K562 (cell line): ENCODE results near the gene DPYSL3. TPM values are rescaled to one million over a fixed set of nuclear protein-coding genes. Genes with fewer than 3 reads are reported as not detected.

Experiments used
- RBM22 ChIP-seq: fragments of 200-400 bp; formaldehyde crosslinking; IDR thresholded peaks from 2 replicates; pipeline ENCODE4 v1.6.1; 2018; ENCODE audit warnings: low read length, low read depth; ENCODE audit not compliant: poor library complexity, severe bottlenecking
- TEAD2 ChIP-seq: fragments of 450-650 bp; IDR thresholded peaks from 2 replicates; pipeline ENCODE4 v1.6.1; 2016; ENCODE audit warnings: missing genetic modification characterization, control low read depth, missing compliant biosample characterization
- ZNF75A ChIP-seq: fragments of 450-650 bp; formaldehyde crosslinking; IDR thresholded peaks from 2 replicates; pipeline ENCODE4 v1.4.0; 2020; ENCODE audit warnings: mild to moderate bottlenecking
- polyA plus RNA-seq, 8 experiments: library from polyadenylated mRNA; depleted of rRNA in 4 of 8; stranded (reverse) in 5 of 8; unstranded in 3 of 8; fragments of >200 nt; fragmentation: Nextera tagmentation in 2 of 8; fragmentation: Illumina TruSeq in 1 of 8; extraction: Ambion mirVana in 2 of 8; extraction: Trizol in 1 of 8; gene quantifications; 2 replicates each; pipeline versions ENCODE4 v1.2.1 to v1.2.3, GENCODE V29; 2011 to 2014; ENCODE audit warnings: inconsistent platforms in 1 of 8, missing spikeins in 1 of 8
- total RNA-seq, 7 experiments: library from RNA; depleted of rRNA in 6 of 7; stranded (reverse); fragments of >200 nt in 6 of 7; fragmentation: Illumina TruSeq in 2 of 7; extraction: Trizol in 2 of 7; gene quantifications; 2 replicates each; pipeline versions ENCODE4 v1.2.1 to v1.2.3, GENCODE V29; 2011 to 2021; ENCODE audit warnings: low replicate concordance in 1 of 7
- TF ChIP-seq, protein P1 (sequence below): fragments of 450-650 bp; IDR thresholded peaks from 2 replicates; pipeline ENCODE4 v1.6.1; 2016; ENCODE audit warnings: mild to moderate bottlenecking, moderate library complexity

DPYSL3 gene
- total and polyA plus RNA-seq, 9 of the 15 experiments (the other 6 are each of a cell fraction or from before 2014, with no cell fraction given), result 0.07 to 0.55 TPM; not detected in 7

DNA sequence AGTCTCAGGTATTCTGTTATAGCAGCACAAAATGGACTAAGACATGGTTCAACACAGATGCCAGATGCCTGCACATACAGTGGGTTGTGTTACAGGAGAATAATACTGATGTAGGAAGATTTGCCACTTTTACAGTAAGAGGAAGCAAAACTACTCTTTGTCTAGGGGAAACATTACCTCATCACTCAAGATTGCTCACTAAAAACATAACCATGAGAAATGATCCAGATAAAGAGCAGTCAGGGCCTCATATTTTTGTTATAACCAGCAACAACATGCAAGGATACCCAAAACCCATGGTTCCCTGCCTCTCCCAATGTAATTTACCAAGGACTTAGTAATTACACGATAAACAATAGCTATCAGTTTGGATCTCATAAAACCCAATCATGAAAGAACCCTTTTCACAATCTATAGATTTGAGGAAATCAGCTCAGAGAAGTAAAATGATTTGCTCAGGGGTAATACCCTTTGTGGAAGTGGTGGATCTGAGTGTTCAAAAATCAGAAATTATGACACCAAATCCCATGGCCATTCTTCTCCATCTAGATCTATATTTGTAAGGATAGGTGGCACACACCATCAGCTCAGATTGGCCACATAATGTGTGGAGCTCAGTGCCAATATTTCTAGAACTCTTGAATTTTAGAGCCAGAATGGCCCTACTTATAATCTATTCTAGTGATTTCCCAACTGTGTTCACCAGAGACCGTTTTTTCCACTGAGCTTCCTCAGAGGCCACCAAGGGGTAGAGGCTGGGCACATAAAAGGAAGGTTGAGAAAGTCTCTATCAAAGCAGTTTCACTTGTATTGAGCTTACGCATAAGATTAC, 27.8 kb downstream of the DPYSL3 start (continued):
- TF ChIP-seq, protein P1, sequence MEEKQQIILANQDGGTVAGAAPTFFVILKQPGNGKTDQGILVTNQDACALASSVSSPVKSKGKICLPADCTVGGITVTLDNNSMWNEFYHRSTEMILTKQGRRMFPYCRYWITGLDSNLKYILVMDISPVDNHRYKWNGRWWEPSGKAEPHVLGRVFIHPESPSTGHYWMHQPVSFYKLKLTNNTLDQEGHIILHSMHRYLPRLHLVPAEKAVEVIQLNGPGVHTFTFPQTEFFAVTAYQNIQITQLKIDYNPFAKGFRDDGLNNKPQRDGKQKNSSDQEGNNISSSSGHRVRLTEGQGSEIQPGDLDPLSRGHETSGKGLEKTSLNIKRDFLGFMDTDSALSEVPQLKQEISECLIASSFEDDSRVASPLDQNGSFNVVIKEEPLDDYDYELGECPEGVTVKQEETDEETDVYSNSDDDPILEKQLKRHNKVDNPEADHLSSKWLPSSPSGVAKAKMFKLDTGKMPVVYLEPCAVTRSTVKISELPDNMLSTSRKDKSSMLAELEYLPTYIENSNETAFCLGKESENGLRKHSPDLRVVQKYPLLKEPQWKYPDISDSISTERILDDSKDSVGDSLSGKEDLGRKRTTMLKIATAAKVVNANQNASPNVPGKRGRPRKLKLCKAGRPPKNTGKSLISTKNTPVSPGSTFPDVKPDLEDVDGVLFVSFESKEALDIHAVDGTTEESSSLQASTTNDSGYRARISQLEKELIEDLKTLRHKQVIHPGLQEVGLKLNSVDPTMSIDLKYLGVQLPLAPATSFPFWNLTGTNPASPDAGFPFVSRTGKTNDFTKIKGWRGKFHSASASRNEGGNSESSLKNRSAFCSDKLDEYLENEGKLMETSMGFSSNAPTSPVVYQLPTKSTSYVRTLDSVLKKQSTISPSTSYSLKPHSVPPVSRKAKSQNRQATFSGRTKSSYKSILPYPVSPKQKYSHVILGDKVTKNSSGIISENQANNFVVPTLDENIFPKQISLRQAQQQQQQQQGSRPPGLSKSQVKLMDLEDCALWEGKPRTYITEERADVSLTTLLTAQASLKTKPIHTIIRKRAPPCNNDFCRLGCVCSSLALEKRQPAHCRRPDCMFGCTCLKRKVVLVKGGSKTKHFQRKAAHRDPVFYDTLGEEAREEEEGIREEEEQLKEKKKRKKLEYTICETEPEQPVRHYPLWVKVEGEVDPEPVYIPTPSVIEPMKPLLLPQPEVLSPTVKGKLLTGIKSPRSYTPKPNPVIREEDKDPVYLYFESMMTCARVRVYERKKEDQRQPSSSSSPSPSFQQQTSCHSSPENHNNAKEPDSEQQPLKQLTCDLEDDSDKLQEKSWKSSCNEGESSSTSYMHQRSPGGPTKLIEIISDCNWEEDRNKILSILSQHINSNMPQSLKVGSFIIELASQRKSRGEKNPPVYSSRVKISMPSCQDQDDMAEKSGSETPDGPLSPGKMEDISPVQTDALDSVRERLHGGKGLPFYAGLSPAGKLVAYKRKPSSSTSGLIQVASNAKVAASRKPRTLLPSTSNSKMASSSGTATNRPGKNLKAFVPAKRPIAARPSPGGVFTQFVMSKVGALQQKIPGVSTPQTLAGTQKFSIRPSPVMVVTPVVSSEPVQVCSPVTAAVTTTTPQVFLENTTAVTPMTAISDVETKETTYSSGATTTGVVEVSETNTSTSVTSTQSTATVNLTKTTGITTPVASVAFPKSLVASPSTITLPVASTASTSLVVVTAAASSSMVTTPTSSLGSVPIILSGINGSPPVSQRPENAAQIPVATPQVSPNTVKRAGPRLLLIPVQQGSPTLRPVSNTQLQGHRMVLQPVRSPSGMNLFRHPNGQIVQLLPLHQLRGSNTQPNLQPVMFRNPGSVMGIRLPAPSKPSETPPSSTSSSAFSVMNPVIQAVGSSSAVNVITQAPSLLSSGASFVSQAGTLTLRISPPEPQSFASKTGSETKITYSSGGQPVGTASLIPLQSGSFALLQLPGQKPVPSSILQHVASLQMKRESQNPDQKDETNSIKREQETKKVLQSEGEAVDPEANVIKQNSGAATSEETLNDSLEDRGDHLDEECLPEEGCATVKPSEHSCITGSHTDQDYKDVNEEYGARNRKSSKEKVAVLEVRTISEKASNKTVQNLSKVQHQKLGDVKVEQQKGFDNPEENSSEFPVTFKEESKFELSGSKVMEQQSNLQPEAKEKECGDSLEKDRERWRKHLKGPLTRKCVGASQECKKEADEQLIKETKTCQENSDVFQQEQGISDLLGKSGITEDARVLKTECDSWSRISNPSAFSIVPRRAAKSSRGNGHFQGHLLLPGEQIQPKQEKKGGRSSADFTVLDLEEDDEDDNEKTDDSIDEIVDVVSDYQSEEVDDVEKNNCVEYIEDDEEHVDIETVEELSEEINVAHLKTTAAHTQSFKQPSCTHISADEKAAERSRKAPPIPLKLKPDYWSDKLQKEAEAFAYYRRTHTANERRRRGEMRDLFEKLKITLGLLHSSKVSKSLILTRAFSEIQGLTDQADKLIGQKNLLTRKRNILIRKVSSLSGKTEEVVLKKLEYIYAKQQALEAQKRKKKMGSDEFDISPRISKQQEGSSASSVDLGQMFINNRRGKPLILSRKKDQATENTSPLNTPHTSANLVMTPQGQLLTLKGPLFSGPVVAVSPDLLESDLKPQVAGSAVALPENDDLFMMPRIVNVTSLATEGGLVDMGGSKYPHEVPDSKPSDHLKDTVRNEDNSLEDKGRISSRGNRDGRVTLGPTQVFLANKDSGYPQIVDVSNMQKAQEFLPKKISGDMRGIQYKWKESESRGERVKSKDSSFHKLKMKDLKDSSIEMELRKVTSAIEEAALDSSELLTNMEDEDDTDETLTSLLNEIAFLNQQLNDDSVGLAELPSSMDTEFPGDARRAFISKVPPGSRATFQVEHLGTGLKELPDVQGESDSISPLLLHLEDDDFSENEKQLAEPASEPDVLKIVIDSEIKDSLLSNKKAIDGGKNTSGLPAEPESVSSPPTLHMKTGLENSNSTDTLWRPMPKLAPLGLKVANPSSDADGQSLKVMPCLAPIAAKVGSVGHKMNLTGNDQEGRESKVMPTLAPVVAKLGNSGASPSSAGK, result no peak
- TF ChIP-seq RBM22 (no peak), TEAD2 (tag) (no peak), ZNF75A (CRISPR knock-in tag) (no peak)
